ENCODE results near the gene MTCH1.

The MTCH1 gene

GRCh38 chr6:36970892-36971842 lies 14.8 kb downstream of the MTCH1 start:
- no peak for DNase-seq (ENCODE audit: low read depth in 2 of 2)

DNA sequence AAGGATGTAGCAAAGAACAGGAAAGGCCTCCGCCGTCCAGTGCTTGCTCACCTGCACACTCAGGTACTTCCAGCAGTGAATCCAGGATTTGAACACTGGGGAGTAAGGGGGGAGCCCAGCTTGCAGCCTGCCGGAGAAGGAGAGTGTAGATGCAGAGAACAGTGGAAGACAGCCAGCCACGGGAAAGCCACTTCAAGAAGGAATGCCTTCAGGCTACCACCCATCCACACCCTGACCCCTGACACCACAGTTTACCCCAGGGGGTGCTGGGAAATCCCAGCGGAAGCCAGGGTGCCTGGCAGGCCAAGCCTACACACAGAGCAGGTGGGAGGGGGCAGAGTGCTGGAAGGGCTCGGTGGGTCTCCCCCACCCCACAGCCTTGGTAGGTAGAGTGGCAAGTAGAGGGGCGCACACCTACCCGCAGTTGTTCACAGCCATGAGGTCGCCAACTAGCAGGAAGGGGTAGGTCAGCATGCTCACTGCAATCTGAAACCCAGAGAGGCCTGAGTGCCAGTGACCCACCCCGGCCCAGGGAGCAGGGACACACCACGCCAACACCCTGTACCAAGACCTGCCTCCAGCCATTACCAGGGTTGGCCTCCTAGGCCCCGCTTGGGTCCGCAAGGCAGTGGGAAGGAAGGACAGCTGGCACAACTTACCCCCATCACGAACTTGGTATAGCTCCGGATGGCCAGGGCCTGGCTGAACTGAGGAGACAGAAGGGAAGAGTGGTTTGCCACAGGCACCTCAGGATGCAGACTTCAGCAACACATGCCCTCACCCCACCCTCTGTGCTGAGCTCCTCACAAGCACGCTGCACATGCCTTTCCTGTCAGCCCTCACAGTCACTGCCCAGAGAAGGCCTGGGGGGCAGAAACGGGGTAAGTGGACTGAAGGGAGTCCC lies 15.8 kb downstream of the MTCH1 start:
- DNase-seq (ENCODE audit: low read depth in 2 of 2): no peak

DNA sequence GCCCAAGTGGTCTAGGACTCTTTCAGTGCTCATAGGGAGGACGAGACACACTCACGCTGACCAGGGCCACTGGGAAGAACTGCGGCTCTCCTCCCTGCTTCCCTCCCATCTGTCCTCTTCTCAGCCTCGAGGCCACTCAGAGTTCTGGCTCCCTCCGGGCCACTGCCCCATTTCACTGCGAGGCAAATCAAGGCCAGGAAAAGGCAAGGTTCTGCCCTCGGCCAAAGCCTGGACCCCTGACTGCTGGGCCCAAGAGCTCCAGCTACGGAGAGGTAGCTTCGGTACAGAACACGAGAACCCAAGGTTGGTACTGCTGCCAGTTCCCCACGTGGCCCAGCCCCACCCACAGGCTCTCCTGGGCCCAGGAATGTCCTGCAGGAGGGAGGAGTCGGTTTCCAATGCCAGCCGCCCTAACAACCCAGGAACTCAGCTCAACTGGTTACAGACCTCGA lies 16.7 kb downstream of the MTCH1 start:
- DNase-seq (ENCODE audit: low read depth in 2 of 2): no peak

DNA sequence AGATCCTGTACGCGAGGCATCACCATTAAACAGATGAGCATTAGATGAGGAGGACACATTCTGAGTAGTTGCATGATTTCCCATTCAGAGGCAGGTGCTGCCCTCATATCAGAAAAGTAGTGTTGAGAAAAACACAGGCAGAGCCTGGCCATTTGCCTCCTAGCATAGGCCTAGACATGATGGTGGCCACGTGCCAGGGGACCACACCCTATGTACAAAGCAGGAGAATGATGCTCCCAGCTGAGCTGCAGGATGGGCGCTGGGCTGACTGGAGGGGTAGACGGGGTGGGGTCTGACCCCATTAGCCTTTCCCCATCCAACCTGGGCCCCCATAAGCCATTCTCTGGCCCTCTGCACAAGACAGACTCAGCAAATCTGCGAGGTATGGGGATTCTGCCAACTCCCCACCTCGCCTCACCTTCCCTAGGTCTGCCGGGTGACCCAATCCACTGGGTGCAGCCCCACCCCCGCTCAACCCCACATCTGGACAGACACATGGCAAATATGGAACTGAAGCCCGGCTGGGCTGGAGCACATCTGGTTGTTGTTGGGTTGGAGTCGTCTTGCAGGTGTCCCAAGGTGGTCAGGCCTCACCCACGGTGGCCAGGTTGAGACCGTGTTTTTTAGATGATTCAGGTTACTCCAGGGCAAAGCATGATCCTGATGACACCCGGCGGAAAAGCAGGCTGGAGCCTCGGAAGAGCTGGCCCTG lies 17.6 kb downstream of the MTCH1 start:
- DNase-seq (ENCODE audit: low read depth in 2 of 2): no peak

DNA sequence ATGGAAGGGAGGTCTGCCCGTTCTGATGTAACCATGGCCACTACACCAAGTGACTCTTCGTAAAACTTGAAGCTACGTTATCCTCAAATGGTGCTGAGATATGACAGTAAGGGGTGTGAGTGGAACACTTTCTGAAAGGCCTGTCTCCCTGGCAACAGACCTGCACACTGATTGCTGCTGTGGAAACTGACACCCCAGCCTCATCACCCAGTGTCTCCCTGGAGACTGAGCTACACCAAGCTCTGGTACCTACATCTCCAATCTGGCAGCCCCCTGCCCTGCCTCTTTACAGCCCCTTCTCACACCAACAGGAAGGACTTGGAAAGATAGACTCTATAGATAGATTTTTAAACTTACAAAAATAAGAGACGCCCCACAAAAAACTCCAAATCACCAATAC lies 18.2 kb downstream of the MTCH1 start:
- DNase-seq (ENCODE audit: low read depth in 2 of 2): no peak

DNA sequence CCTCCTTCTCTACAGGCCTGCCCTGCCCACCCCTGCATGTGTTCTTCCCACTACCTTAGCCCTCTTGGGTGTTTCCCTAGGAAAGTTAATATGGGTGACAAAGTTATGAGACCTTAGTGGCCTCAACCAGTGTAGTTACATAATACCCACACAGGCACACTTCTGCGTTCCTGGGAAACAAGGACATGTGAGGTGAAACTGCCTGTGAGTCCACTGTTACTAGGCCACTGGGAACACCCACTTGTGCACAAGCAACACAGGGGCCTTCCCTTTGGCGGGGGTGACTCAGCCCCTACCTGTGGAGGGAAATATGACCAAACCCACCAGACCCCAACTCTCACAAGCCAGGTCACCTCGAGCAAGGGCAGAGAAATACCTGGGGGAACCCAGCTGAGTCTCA lies 18.7 kb downstream of the MTCH1 start:
- no peak for DNase-seq (ENCODE audit: low read depth in 2 of 2)

- DNase-seq (ENCODE audit: low read depth in 2 of 2): no peak
Measured at GRCh38 chr6:36964908-36965307, 21.1 kb downstream of the MTCH1 start.

- no peak for DNase-seq (ENCODE audit: low read depth in 2 of 2)
Measured at GRCh38 chr6:36964349-36964748, 21.6 kb downstream of the MTCH1 start.

DNA sequence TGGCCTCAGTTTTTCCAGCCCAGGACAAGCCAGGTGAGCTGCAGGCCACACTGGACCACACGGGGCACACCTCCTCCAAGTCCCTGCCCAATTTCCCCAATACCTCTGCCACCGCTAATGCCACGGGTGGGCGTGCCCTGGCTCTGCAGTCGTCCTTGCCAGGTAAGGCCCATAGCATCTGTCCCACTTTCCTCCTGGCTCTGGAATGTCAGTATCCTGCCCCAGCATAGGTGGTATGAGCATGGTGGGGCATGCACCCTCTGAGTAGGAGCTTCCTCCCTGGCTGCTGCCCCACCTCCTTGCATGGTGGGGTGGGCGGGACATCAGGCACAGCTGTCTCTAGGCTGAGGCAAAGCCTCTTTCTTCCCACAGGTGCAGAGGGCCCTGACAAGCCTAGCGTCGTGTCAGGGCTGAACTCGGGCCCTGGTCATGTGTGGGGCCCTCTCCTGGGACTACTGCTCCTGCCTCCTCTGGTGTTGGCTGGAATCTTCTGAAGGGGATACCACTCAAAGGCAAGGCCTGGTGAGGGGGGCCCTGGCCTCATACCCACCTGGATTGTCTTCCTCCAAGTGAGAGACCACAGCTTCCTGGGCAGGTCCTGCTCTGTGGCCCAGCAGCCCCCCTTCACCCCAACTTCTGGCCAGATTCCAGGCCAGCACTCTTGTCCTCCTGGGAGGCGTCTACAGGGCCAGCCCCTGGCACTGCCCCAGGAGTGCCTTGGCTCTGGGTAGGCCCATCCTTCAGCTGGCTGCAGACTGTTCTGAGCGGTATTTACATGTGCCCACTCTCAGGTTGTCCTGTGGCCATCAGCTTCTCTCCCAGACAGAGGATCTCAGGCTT lies 22.3 kb downstream of the MTCH1 start:
- DNase-seq (ENCODE audit: low read depth in 2 of 2): no peak

DNA sequence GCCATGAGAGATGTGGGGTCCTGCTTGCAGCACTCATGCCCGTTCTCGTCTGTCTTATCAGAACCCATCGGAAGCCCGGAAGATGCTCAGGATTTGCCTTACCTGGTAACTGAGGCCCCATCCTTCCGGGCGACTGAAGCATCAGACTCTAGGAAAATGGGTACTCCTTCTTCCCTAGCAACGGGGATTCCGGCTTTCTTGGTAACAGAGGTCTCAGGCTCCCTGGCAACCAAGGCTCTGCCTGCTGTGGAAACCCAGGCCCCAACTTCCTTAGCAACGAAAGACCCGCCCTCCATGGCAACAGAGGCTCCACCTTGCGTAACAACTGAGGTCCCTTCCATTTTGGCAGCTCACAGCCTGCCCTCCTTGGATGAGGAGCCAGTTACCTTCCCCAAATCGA lies 23.1 kb downstream of the MTCH1 start:
- DNase-seq (ENCODE audit: low read depth in 2 of 2): peak in 1 of 2 experiments; percentile 9

DNA sequence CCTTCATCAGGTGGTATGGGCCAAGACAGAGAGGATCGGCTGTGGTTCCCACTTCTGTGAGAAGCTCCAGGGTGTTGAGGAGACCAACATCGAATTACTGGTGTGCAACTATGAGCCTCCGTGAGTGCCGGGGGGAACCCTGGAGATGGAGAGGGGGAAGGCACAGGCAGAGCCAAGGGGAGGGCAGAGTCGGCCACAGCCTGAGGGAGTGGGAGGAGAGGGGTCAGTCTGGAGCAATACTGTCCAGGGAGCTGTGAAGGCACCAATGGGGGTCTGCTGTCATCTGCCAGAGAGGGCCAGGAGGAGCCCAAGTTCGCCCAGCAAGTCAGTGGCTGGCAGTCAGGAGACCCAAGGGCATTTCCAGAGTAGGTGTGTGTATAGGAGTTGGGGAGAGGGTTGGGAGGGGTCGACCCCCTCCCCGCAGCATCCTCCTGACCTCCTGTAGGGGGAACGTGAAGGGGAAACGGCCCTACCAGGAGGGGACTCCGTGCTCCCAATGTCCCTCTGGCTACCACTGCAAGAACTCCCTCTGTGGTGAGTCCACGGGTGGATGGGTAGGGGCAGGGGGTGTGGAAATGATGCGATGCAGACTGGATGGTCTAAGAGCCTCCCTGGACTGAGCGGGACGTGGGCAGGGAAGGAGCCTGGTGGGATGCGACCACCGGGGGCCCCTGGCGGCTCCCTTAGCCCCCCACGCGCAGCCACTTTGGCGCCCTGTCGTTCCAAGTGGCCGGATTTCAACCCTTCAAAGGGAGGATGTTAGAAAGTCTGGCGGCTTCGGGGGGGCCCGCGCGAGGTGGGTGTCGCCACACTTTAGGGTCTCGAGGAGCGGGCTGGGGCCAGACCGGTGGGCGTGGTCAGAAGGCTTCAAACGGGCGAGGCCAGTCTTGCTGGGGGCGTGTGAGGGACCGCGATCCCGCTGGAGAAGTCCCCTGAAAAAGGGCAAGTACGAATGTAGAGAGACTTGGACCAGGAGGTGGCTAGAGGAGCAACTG lies 24.3 kb downstream of the MTCH1 start:
- DNase-seq (ENCODE audit: low read depth in 2 of 2): no peak

- DNase-seq (ENCODE audit: low read depth in 2 of 2): no peak
Measured at GRCh38 chr6:36959555-36960250, 26.3 kb downstream of the MTCH1 start.

GRCh38 chr6:36958775-36959554 lies 27.0 kb downstream of the MTCH1 start:
- DNase-seq (ENCODE audit: low read depth in 2 of 2): no peak

DNA sequence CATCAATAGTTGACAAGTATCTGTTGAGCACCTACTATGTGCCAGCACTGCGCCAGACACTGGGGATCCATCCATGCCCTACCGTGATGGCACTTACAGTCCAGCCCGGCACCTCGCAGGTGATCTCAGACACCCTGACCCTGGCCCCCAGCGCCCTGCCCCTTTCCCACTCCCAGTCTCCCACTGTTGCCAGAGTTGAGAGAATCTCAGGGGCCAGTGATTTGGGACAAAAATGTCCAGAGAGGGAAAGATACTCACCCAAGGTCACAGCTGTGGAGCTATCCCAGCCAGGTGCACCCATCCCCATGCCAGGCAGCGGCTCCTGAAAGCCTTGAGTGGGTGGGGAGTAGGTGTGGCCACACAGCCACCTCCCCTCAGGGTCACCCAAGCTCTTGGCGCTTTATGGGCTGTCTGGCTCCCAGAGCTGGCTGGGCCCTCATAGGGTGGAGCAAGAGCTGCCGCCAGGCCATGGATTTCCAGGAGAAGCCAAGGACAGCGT lies 28.2 kb downstream of the MTCH1 start:
- no peak for DNase-seq (ENCODE audit: low read depth in 2 of 2)

GRCh38 chr6:36956446-36956820 lies 29.6 kb downstream of the MTCH1 start:
- DNase-seq (ENCODE audit: low read depth in 2 of 2): no peak

- DNase-seq (ENCODE audit: low read depth in 2 of 2): no peak
Measured at GRCh38 chr6:36955671-36956445, 30.1 kb downstream of the MTCH1 start.

- DNase-seq (ENCODE audit: low read depth in 2 of 2): no peak
Measured at GRCh38 chr6:36955136-36955535, 30.9 kb downstream of the MTCH1 start.

All from fibroblast of skin of left biceps (primary cell).